WI38 (cell line): Measurements from ENCODE around the gene SPAG6.

ENCODE experiments used
- H3K4me3 ChIP-seq: 2 replicates; pipeline ENCODE4 v1.5.1; 2011; ENCODE audit warnings: low read depth, mild to moderate bottlenecking, control low read depth, low read length
- TF ChIP-seq, protein P1 (sequence below): IDR thresholded peaks from 2 replicates; pipeline ENCODE4 v1.5.1; 2012; ENCODE audit warnings: low read depth, mild to moderate bottlenecking, control low read depth, low read length

Gene SPAG6

GRCh38 chr10:22319547-22319979 is 25.7 kb upstream of the SPAG6 start:
- TF ChIP-seq, protein P1, sequence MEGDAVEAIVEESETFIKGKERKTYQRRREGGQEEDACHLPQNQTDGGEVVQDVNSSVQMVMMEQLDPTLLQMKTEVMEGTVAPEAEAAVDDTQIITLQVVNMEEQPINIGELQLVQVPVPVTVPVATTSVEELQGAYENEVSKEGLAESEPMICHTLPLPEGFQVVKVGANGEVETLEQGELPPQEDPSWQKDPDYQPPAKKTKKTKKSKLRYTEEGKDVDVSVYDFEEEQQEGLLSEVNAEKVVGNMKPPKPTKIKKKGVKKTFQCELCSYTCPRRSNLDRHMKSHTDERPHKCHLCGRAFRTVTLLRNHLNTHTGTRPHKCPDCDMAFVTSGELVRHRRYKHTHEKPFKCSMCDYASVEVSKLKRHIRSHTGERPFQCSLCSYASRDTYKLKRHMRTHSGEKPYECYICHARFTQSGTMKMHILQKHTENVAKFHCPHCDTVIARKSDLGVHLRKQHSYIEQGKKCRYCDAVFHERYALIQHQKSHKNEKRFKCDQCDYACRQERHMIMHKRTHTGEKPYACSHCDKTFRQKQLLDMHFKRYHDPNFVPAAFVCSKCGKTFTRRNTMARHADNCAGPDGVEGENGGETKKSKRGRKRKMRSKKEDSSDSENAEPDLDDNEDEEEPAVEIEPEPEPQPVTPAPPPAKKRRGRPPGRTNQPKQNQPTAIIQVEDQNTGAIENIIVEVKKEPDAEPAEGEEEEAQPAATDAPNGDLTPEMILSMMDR, result no peak
- no peak overlapping the region for H3K4me3 ChIP-seq

DNA sequence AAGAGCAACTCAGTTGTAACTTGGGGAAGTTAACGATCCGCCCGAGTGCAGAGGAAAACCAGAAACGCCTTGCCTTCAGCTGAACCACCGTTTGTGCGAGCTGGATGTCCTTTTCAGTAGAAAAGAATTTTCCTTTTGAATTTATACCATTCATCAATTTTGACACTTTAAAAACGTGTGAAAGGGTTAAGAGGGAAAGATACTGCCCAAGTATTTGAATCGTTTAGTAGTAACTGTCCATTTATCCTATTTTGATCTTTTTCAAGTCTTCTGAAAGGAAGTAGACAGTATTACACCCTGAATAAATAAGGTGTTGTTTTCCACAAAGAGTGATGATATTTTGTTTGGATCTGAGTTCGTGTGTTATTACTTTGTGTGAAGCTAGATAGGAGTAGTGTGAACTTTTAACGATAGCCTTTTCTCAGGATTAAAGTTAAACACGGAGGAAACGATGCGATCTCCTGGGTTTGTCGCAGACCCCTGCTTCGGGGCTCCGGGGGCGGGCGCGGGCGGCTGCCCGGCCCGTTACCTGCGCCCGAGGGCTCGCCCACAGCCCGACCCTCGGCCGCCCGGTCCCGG is 25.2 kb upstream of the SPAG6 start:
- H3K4me3 ChIP-seq, result peak overlapping the region; percentile 51
- TF ChIP-seq, protein P1, result no peak

GRCh38 chr10:22320591-22321155 is 24.6 kb upstream of the SPAG6 start, which contains the start of gene BMI1:
TSS of gene BMI1 (plus strand) at chr10:22321099. CDS start at chr10:22326450, 5,351 bp downstream.
- TF ChIP-seq, protein P1, result no peak
- H3K4me3 ChIP-seq, result peak within 1 kb of the TSS; percentile 77

DNA sequence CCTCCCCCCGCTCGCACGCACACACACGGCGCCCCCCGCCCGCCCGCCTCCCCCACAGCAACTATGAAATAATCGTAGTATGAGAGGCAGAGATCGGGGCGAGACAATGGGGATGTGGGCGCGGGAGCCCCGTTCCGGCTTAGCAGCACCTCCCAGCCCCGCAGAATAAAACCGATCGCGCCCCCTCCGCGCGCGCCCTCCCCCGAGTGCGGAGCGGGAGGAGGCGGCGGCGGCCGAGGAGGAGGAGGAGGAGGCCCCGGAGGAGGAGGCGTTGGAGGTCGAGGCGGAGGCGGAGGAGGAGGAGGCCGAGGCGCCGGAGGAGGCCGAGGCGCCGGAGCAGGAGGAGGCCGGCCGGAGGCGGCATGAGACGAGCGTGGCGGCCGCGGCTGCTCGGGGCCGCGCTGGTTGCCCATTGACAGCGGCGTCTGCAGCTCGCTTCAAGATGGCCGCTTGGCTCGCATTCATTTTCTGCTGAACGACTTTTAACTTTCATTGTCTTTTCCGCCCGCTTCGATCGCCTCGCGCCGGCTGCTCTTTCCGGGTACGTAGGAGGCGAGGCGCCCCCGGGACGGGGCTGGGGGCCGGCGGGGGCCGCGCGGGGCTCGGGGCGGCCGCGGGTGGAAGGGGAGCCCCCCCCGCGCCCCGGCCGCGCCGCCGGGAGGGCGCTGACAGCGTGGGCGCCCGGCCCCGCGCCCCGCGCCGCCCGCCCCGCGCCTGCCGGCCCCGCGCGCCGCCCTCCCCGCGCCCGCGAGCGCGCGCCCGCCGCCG is 24.0 kb upstream of the SPAG6 start:
- TF ChIP-seq, protein P1, result no peak

DNA sequence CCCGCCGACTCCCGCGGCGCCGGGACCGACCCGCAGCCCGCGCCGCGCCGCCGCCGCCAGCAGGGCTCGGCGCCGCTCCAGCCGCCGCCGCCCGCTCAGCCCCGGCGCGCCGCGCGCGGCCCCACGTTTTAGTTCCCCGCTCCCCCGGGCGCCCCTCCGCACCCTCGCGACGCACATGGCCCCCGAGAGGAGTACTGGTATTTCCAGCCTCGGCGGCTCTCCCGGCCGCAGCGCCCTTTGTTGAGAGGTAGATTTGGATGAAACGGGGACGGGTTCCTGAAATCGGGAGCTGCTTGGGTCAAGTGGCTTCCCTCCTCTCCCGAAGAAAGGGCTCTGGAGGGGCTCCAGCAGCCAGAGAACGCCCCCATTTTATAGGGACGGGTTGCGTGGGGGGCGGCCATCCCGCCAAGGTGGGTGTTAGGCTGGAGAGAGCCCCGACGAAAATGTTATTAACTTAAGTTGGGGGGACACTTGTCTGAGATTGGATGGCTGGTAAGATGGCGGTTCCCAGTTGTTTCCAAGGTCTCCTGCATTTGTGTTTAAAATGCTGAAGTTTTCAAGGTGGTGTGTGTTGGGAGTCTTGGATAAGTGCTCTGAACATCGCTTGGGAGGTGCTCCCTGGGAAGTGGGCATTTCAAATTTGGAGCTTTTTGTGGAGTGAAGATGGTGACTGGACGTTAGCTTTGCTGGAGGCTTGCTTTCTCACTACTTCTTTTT is 23.2 kb upstream of the SPAG6 start:
- H3K4me3 ChIP-seq, result peak overlapping the region; percentile 72
- TF ChIP-seq, protein P1, result no peak

More for the DNA sequence above, 24.0 kb upstream of the SPAG6 start:
- peak overlapping the region; percentile 77 for H3K4me3 ChIP-seq

GRCh38 chr10:22322641-22323160 is 22.6 kb upstream of the SPAG6 start:
- TF ChIP-seq, protein P1, result no peak
- H3K4me3 ChIP-seq, result peak overlapping the region; percentile 72
